Measurements from ENCODE around the gene IRX6. TPM values are rescaled to one million over a fixed set of nuclear protein-coding genes. Genes with fewer than 3 reads are reported as not detected.

The IRX6 gene
- total and polyA plus RNA-seq, 2 donors (not counting 1 experiment from before 2014, with no cell fraction given), result not detected

DNA sequence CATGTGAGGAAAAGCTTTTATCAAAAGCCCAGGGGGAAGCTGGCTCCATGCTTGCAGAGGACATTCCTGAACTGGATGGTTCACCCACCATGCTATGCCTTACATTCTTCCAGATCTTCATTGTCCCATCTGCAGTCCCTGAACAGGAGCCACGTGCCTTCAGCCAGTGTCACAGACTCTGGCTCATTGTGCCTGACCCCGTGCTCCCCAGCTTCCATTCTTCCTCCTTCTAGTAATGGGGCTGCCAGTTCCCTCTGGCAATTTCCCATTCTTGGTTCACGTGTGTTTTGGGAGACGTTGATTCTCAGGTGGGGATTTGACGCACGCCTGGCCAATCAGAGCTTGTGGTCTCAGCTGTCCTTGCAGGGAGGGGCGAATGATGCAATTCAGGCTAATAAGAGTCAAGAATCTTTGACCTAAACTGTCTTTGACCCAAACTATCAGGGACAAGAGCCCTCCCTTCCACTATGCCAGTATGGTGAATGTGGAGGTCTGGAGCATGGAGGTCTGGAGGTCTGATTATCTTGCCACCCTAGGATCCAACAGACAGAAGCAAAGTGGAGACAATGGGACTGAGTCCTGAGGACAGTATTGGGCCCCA, 52.7 kb downstream of the IRX6 start:
- no peaks in the 10 kb centered on the region for H3K9me3 ChIP-seq (ENCODE audit: control insufficient read depth, insufficient read depth, low read depth, low read length)
- TF ChIP-seq EZH2 (IDR thresholded peaks at IDR 0.05; ENCODE audit: low read length, missing control alignments), result no peak
- TF ChIP-seq, protein P1, sequence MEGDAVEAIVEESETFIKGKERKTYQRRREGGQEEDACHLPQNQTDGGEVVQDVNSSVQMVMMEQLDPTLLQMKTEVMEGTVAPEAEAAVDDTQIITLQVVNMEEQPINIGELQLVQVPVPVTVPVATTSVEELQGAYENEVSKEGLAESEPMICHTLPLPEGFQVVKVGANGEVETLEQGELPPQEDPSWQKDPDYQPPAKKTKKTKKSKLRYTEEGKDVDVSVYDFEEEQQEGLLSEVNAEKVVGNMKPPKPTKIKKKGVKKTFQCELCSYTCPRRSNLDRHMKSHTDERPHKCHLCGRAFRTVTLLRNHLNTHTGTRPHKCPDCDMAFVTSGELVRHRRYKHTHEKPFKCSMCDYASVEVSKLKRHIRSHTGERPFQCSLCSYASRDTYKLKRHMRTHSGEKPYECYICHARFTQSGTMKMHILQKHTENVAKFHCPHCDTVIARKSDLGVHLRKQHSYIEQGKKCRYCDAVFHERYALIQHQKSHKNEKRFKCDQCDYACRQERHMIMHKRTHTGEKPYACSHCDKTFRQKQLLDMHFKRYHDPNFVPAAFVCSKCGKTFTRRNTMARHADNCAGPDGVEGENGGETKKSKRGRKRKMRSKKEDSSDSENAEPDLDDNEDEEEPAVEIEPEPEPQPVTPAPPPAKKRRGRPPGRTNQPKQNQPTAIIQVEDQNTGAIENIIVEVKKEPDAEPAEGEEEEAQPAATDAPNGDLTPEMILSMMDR (conservative IDR thresholded peaks at IDR 0.05 in 1 of 2, IDR thresholded peaks at IDR 0.05 in 1 of 2; ENCODE audit: low read depth in 1 of 2, low read length in 2 of 2), result no peak
- no peaks in the 10 kb centered on the region for H4K20me1 ChIP-seq (ENCODE audit: control insufficient read depth, extremely low read depth, insufficient read depth, low read length)
- no peak overlapping the region for H2AFZ ChIP-seq (ENCODE audit: low read length)
- no peaks in the 10 kb centered on the region for H3K4me1 ChIP-seq (ENCODE audit: control insufficient read depth, extremely low read depth, insufficient read depth, low read length)
- no peak overlapping the region for H3K4me2 ChIP-seq (ENCODE audit: extremely low read depth, insufficient read depth, low read length)
- H3K79me2 ChIP-seq (ENCODE audit: control insufficient read depth, insufficient read depth, low read length), result no peaks in the 10 kb centered on the region
- no peak overlapping the region for H3K27ac ChIP-seq (ENCODE audit: insufficient read depth, low read length)
- no peak overlapping the region for H3K9ac ChIP-seq (ENCODE audit: insufficient read depth, low read length)
- no peaks in the 10 kb centered on the region for H3K36me3 ChIP-seq (ENCODE audit: control insufficient read depth, insufficient read depth, low read length)
- H3K27me3 ChIP-seq (ENCODE audit: control insufficient read depth, insufficient read depth, low read length), result no peaks in the 10 kb centered on the region
- no peak overlapping the region for H3K4me3 ChIP-seq (replicated peaks in 1 of 4; ENCODE audit: control extremely low read depth in 1 of 4, insufficient read depth in 1 of 4, low read depth in 3 of 4, low read length in 4 of 4)
- no peak for DNase-seq (ENCODE audit: low read depth in 2 of 2)

DNA sequence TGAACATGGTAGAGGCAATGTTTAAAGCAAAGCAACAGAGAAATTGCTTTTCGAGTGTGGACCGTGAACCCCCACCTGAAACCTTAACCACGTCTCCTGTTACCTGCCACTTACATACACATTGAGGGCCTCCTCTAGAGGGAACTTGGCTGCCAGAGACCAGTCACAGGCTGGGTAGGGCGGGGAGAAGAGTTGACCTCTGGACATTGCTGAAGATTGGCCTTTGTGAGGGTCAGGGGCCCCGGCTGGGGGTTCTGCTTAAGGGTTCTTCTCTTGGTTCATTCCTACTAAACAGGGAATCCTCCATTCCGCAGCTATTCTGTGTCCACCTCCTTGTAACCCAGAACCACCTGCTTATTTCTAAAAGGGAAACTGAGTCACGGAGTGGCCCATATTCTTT, 53.8 kb downstream of the IRX6 start:
- no peaks in the 10 kb centered on the region for H3K4me1 ChIP-seq (ENCODE audit: control insufficient read depth, extremely low read depth, insufficient read depth, low read length)
- H3K4me2 ChIP-seq (ENCODE audit: extremely low read depth, insufficient read depth, low read length), result no peak overlapping the region
- no peak overlapping the region for H3K4me3 ChIP-seq (replicated peaks in 1 of 4; ENCODE audit: control extremely low read depth in 1 of 4, insufficient read depth in 1 of 4, low read depth in 3 of 4, low read length in 4 of 4)
- H3K9me3 ChIP-seq (ENCODE audit: control insufficient read depth, insufficient read depth, low read depth, low read length), result no peaks in the 10 kb centered on the region
- no peak overlapping the region for H3K9ac ChIP-seq (ENCODE audit: insufficient read depth, low read length)
- no peaks in the 10 kb centered on the region for H3K27me3 ChIP-seq (ENCODE audit: control insufficient read depth, insufficient read depth, low read length)
- H3K36me3 ChIP-seq (ENCODE audit: control insufficient read depth, insufficient read depth, low read length), result no peaks in the 10 kb centered on the region
- no peak overlapping the region for H2AFZ ChIP-seq (ENCODE audit: low read length)
- no peak for DNase-seq (ENCODE audit: low read depth in 2 of 2)
- TF ChIP-seq, protein P1 (conservative IDR thresholded peaks at IDR 0.05 in 1 of 2, IDR thresholded peaks at IDR 0.05 in 1 of 2; ENCODE audit: low read depth in 1 of 2, low read length in 2 of 2), result no peak
- H3K27ac ChIP-seq (ENCODE audit: insufficient read depth, low read length), result no peak overlapping the region
- no peaks in the 10 kb centered on the region for H3K79me2 ChIP-seq (ENCODE audit: control insufficient read depth, insufficient read depth, low read length)
- H4K20me1 ChIP-seq (ENCODE audit: control insufficient read depth, extremely low read depth, insufficient read depth, low read length), result no peaks in the 10 kb centered on the region

DNA sequence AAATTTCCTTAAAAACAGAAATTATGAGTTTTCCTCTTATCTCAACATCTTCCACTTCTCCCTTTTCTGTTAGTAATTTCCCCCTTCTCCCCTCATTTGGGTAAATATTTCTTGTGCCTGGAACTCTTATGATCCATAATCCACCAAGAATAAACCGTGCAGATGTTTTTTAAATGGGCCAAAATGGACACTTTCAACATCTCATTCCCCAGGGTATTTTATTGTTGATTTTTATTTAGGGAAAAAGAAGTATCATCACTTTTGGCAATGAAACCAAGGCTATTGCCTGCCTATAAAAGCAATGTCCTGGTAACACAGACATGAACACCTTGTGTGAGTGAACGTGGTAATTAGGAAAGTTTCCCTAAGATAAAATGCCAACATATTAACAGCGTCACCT, 54.6 kb downstream of the IRX6 start:
- Histone ChIP-seq H3K27ac (ENCODE audit: insufficient read depth, low read length) (no peak overlapping the region), H3K79me2 (ENCODE audit: control insufficient read depth, insufficient read depth, low read length) (no peaks in the 10 kb centered on the region), H3K4me3 (replicated peaks in 1 of 4; ENCODE audit: control extremely low read depth in 1 of 4, insufficient read depth in 1 of 4, low read depth in 3 of 4, low read length in 4 of 4) (no peak overlapping the region), H2AFZ (ENCODE audit: low read length) (no peak overlapping the region), H4K20me1 (ENCODE audit: control insufficient read depth, extremely low read depth, insufficient read depth, low read length) (no peaks in the 10 kb centered on the region), H3K9ac (ENCODE audit: insufficient read depth, low read length) (no peak overlapping the region), H3K4me2 (ENCODE audit: extremely low read depth, insufficient read depth, low read length) (no peak overlapping the region), H3K9me3 (ENCODE audit: control insufficient read depth, insufficient read depth, low read depth, low read length) (no peaks in the 10 kb centered on the region), H3K36me3 (ENCODE audit: control insufficient read depth, insufficient read depth, low read length) (no peaks in the 10 kb centered on the region), H3K4me1 (ENCODE audit: control insufficient read depth, extremely low read depth, insufficient read depth, low read length) (no peaks in the 10 kb centered on the region), H3K27me3 (ENCODE audit: control insufficient read depth, insufficient read depth, low read length) (no peaks in the 10 kb centered on the region)
- TF ChIP-seq EZH2 (IDR thresholded peaks at IDR 0.05; ENCODE audit: low read length, missing control alignments), result no peak
- TF ChIP-seq, protein P1 (conservative IDR thresholded peaks at IDR 0.05 in 1 of 2, IDR thresholded peaks at IDR 0.05 in 1 of 2; ENCODE audit: low read depth in 1 of 2, low read length in 2 of 2), result no peak
- no peak for DNase-seq (ENCODE audit: low read depth in 2 of 2)
